Upper lobe of right lung (tissue), 1 donor: ENCODE results near the gene PMEPA1. TPM values are rescaled to one million over a fixed set of nuclear protein-coding genes. Genes with fewer than 3 reads are reported as not detected.
A peak's percentile ranks its signal among the peaks of the same experiment; 100 is the strongest.

Source experiments
- ATAC-seq: fragments of 200-7000 bp; cut with Tn5 transposase; one replicate; pipeline ENCODE4 v1.9.1; 2020; ENCODE audit warnings: mild to moderate bottlenecking, moderate library complexity
- DNase-seq: peaks from one replicate; pipeline ENCODE4 v3.0.0-alpha.2; 2020
- H3K27ac ChIP-seq: fragments of 200-600 bp; one replicate; pipeline ENCODE4 v1.8.0; 2022
- H3K27me3 ChIP-seq: fragments of 200-600 bp; one replicate; pipeline ENCODE4 v1.8.0; 2022; ENCODE audit warnings: mild to moderate bottlenecking
- H3K36me3 ChIP-seq: fragments of 200-600 bp; one replicate; pipeline ENCODE4 v1.8.0; 2022
- H3K4me1 ChIP-seq: fragments of 200-600 bp; one replicate; pipeline ENCODE4 v1.8.0; 2022
- H3K4me3 ChIP-seq: fragments of 200-600 bp; one replicate; pipeline ENCODE4 v1.8.0; 2022; ENCODE audit warnings: mild to moderate bottlenecking
- H3K9me3 ChIP-seq: fragments of 200-600 bp; one replicate; pipeline ENCODE4 v1.8.0; 2022
- CTCF ChIP-seq: fragments of 200-600 bp; IDR thresholded peaks from one replicate; pipeline ENCODE4 v1.8.0; 2022; ENCODE audit warnings: antibody characterized with exemption
- intact Hi-C: fragments of 100-400 bp; cut with DNase I; formaldehyde crosslinking; loops from one replicate; pipeline ENCODE4 v1.11.0; 2022
- long read RNA-seq: library from polyadenylated mRNA; unstranded; transcript quantifications from one replicate; pipeline ENCODE4 v2.0.0, GENCODE V29; 2021
- total RNA-seq: library from RNA; stranded (reverse); fragmentation: NEBNext Ultra II Directional; extraction: Animal tissue kit (Norgen Biotek cat#: 25700); gene quantifications from one replicate; pipeline ENCODE4 v1.2.1, GENCODE V29; 2021
- donor health status: DM: no; HTN: yes; CAD: no; lungs with severe emphysema.

The PMEPA1 gene
- 49.1 TPM for total RNA-seq
- long read RNA-seq, full-length matches to known transcripts: 68 of 106 reads
- long read RNA-seq, partial matches to known transcripts: 9 of 106 reads
- long read RNA-seq, other reads (novel, unspliced or antisense): 29 of 106 reads

DNA sequence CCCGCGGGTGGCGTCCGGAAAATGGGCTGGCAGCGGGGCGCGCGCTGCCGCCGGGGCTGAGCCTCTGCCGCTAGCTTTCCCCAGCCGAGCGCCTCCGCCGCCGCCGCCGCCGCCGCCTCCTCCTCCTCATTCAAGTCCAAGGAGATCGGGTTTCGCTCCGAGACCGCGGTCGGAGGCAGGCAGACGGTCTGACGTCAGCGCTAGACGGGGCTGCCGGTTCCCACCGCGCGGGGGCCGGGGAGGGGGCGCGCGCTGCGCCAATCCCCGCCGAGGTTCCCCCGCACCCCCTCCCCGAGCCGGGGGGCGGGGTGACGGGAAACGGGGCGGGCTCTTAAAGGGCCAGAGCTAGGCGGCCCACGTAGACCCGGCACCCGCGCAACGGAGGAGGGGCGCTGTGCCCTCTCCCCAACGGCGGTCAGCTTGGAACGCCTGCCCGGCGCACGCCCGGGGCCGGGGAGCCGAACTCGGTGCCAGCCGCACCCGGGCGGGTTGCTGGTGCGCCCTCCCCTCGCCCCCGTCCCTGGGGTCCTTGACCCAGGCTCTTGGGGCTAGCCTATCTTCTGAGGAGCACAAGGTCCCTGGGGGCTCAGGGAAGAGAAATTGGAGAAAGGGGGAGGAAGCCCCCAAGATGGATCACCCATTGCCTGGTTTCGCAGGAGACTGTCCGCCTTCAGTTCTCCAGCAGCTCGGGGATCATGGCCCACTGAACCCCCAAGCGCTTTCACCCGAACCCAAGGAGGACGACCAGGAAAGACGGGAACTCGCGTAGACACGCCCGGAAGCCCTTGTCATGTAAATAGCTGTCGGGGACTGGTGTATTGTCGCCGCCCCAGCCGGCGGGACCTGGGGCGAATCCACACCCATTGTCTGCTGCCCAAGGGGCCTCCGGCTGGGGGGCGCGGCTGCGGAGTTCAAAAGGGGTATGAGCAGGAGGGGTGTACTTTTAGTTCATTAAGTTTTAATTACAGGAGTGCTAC is at the start of gene PMEPA1:
Gene PMEPA1, minus strand, starts transcription at position 193 of the 977 bp plus-strand sequence. CDS start 433 bp downstream, outside the sequence.
- Histone ChIP-seq H3K4me1 (peaks cover 34% of the 10 kb centered on the region), H3K4me3 (peak within 1 kb of the TSS; percentile 95), H3K36me3 (no peaks in the 10 kb centered on the region), H3K27me3 (no peaks in the 10 kb centered on the region), H3K27ac (peak within 1 kb of the TSS; percentile 96), H3K9me3 (no peaks in the 10 kb centered on the region)
- peak; percentile 12 for TF ChIP-seq CTCF
- intact Hi-C loops: no loop called here
- ATAC-seq: peak; percentile 94
- DNase-seq: peak; percentile 97

DNA sequence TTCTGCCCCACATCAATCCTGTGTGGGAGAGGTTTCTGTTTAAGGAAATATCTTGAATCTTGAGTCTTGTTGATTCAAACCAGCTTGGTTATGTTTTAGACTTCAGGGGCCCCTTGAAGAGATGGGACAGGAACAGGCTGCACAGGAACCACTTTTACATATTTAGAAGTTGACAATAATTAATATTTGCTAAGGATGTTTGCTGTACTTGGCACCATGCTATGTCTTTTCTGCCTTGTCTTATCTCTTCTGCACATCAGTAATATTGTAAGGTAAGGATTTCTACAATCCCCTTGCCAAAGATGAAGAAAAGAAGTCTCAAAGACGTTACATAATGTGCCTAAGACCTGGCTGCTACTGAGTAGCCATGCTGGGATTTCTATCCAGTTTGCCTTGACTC is 48.0 kb upstream of the PMEPA1 start:
- Histone ChIP-seq H3K27ac (no peak overlapping the region), H3K4me3 (no peak overlapping the region), H3K9me3 (no peaks in the 10 kb centered on the region), H3K36me3 (no peaks in the 10 kb centered on the region), H3K27me3 (no peaks in the 10 kb centered on the region), H3K4me1 (no peaks in the 10 kb centered on the region)
- ATAC-seq (no peak), DNase-seq (no peak)
- intact Hi-C loops: no loop called here
- no peak for TF ChIP-seq CTCF

GRCh38 chr20:57756921-57757320 is 47.1 kb upstream of the PMEPA1 start:
- Histone ChIP-seq H3K36me3 (no peaks in the 10 kb centered on the region), H3K9me3 (no peaks in the 10 kb centered on the region), H3K4me3 (no peak overlapping the region), H3K27ac (no peak overlapping the region), H3K4me1 (no peaks in the 10 kb centered on the region), H3K27me3 (no peaks in the 10 kb centered on the region)
- DNase-seq (no peak), ATAC-seq (no peak)
- intact Hi-C loops: no loop called here
- TF ChIP-seq CTCF: no peak

GRCh38 chr20:57756213-57756612 is 46.4 kb upstream of the PMEPA1 start:
- no peaks in the 10 kb centered on the region for H3K9me3 ChIP-seq
- no peak for ATAC-seq
- no peaks in the 10 kb centered on the region for H3K4me1 ChIP-seq
- no peaks in the 10 kb centered on the region for H3K27me3 ChIP-seq
- H3K36me3 ChIP-seq: no peaks in the 10 kb centered on the region
- no peak for DNase-seq
- no peak overlapping the region for H3K4me3 ChIP-seq
- intact Hi-C loops: no loop called here
- H3K27ac ChIP-seq: no peak overlapping the region
- TF ChIP-seq CTCF: no peak

DNA sequence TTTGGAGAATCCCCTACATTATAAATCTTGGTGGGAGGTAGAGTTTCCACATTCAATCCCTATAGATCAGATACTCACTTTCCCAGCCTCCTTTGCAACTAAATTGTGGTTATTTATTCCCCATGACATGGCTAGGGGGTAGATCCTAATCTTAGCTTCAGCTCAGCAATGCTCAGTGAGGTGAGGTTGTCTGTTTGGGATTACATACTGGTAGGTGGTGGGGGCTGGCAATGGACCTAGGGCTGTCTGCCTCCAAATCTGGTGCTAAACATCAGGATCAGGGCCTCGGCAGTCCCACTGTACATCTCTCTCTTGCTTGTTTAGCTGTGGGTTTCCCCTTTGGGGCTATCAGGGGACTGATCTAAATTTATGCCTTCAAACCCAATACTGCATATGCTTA is 45.8 kb upstream of the PMEPA1 start:
- Histone ChIP-seq H3K27me3 (no peaks in the 10 kb centered on the region), H3K36me3 (no peaks in the 10 kb centered on the region), H3K4me3 (no peak overlapping the region), H3K9me3 (no peaks in the 10 kb centered on the region), H3K27ac (no peak overlapping the region), H3K4me1 (no peaks in the 10 kb centered on the region)
- no peak for ATAC-seq
- intact Hi-C loops: no loop called here
- no peak for DNase-seq
- no peak for TF ChIP-seq CTCF
